DMS79 treated with DMSO at 0.1 percent for 48 hours (cell line): ENCODE data around the gene SEC16A.

Experiments used
- DNase-seq: peaks from one replicate; lab custom pipeline; 2025; lab: John Stamatoyannopoulos, UW

SEC16A gene

DNA sequence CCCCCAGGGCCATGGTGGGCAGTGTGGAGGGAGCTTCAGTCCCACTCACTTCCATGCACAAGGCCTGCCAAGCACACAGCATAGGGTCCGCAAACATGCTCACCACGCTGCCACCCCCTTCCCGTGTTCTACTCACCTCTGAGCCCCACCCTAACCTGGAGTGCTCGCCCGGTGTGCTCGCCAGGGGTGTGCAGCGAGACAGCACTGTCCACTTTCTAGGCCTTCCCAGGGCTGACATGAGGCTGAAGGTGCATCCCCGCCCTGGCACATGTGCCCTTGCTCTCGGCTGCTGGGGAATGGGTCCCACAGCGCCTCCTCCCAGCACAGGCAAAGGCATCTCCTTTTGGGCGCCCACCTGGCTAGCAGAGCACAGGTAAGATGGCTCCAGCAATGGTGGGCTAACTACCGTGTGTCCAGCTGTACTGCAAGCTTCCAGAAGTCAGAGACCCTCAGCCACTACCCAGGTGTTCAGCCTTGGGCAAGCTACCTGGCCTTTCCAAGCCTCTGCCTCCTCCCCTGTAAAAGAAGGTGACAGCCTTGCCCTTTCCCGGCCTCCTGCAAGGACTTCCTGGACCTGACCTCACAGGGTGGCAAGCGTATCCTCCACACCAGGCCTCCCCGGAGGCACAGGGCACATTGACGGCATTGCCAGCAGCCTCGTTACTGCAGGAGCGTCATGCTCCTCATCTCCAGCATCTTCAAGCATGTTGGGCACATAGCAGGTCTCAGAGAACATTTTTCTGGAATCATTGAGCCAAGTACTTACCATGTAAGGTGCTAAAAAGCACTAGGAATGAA is 4.2 kb upstream of the SEC16A start:
- DNase-seq: no peak

DNA sequence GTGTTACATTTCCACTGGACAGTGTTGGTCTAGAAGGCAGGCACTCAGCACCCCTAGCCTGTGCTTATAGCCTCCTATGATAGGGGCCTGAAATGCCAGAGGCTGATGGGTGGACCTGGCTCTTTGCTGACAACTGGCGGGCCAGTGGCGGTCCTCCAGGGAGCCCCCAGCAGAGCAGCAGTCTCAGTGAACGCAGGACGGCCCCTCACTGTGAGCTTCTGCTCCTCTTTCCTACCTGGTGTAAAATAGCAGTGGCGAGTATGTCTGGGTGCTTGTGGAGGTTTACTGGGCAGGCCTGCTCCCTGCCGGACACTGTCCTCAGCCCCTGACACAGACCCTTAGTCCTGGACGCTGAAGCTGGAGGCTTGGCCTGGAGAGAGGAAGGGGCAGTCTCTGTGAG is 3.3 kb upstream of the SEC16A start:
- DNase-seq: no peak

DNA sequence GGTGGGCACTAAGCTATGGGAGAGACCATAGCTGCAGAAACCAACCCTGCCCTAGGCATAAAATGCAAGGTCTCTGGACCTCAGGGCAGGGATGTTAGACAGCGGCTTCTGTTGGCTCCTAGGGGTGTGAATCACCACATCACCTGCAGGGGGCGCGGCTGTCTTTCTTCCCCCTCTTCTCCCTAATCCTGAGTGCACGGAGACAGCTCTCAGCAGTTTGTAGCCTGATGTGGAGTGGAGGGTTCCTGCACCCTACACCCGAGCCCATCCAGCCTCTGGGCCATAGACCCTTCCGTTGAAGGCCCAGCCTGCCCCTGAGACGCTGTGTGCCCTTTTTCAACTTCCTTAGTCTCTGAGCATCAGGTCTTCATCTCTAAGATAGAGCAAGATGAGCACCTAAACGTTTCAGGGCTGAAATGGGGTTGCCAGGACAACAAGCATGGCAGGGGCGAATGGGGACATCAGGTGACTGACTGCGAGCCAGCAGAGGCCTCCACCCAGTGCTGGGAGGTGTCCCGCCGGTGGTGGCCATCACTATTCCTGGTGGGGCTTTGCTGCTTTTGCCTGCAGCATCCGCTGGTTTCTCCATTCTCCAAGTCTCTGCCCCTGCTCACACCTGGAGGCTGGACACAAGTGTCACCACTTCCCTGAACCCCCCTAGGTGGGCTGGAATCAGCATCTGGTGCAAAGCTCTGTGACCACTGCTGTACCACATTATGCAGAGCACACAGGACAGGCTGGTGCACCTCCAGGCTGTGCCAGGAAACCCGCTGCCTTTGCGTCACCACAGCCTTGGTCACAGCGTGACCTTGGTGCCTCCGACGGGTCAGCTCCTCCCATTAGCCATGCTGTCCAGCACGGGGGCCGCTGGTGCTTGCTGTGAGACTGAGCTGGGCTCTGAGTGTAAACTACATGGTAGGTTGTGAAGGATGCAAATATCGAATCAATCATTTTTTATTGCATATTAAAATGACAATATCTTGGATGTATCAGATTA is 2.5 kb upstream of the SEC16A start:
- DNase-seq: peak; percentile 74

DNA sequence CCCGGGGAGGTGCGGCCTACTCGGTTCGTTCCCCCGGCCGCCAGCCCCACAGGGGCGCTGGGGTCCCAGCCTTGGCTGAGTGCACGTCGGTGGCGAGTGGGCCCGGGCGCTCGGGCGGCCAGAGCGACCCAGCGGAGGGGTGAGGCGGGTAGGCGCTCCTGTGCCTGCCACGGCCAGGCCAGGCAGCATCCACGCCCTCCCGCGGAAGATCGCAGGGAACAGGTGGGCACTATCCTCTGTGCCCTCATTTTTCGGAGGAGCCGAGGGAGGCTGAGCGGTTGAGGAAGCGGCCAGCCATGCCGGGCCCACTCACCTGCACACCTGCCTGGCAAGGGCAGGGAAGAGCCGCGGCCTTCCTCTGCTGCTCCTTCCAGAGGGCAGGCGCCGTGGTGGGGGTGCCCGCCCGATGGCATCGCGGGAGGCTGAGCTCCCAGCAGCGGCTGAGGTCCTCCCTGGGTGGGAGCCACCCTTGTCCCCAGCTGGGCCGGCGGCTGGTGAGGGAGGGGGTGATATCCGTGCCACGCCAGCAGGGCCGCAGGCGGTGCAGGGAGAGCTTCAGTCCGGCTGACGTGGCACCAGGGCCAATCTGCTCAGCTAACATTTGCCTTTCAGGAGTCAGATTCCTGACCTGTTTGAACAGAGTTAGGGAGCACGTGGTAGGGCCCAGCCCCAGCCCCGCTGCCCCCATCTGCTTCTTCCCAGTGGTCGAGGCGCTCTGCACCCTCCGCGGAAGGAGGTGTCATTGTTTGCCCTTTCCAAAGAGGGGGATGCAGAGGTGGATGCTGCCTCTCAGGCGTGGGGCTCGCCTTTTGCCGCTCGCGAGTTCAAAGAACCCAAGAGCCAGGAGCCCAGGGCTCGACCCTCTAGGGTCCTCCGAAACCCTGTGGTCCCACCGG is 1.6 kb upstream of the SEC16A start:
- peak; percentile 7 for DNase-seq

DNA sequence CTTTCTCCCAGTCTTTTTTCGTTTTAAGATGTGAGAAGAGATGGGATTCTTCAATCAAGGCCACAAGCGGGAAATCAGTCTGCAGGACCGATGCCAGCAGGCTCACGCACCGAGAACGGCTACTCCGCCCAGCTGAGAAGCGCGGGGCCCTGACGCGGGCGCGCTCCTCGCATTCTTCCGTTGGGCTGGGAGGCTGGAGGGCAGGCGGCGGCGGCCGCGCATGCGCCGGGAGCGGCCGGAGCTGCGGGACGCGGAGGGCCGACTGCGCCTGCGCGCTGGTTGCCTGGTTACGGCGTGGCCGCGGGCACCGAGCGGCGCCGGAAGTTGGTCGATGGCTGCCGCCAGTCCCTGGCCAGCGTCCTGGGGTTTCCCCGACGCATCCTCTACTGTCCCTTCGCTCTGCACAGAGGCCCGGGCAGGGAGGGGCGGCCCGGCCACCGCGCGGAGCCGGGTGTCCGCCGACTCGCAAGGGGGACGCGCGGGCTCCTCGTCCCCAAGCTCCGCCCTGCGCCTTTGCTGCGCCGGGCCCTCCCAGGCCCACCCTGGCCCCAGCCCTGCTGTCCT is 831 bp upstream of the SEC16A start:
- DNase-seq: peak; percentile 88

DNA sequence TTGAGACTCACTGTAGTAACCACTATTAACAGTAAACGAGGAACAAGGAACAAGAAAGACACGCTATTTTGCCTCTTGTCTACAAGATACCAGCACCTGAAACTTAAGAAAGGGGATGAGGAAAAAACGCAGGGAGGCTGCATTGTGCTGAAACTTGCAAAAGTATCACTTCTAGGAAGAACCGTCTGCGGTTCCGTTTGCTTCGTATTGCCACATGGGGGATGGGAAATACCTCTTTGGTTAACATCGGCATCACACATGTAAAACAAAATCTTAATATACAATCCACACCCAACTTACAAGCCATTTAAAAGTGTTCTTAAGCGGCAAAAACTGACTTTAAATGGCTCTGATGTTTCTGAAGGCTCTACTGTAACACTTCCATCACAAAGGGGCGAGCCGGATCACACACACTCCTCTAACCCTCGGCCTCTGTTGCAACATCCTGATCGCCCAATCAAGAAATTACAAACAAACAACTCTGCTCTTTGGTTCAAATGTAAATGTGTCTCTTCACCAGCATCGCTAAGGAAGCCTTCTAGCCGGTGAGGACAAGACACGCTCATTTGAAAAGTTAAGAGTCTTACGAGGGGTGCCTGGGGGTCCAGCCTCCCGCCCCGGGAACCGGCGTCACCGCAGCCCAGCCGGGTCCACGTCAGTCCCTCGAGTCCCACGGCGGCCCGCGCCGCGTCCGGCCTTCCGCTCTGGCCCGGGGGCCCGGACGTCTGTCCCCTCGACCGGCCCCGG is 621 bp downstream of the SEC16A start:
- DNase-seq: peak; percentile 5

DNA sequence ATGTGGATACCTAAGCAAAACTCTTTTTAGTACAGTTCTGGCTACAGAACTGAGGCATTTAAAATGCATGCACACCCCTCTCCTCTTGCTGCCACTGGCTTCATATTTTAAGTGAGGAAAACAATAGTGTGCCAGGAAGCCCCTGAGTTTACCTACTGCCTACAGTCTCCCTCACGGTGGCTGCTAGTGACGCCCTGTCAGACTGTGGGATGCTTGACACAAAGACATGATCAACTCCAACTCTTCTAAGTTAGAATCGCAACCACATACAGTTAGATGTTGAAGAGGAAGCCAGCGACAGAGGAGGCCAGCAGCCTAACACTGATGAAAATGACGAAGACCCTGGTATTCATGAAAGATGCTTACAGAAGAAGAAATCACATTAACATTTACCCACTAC is 1.3 kb downstream of the SEC16A start:
- DNase-seq: no peak

DNA sequence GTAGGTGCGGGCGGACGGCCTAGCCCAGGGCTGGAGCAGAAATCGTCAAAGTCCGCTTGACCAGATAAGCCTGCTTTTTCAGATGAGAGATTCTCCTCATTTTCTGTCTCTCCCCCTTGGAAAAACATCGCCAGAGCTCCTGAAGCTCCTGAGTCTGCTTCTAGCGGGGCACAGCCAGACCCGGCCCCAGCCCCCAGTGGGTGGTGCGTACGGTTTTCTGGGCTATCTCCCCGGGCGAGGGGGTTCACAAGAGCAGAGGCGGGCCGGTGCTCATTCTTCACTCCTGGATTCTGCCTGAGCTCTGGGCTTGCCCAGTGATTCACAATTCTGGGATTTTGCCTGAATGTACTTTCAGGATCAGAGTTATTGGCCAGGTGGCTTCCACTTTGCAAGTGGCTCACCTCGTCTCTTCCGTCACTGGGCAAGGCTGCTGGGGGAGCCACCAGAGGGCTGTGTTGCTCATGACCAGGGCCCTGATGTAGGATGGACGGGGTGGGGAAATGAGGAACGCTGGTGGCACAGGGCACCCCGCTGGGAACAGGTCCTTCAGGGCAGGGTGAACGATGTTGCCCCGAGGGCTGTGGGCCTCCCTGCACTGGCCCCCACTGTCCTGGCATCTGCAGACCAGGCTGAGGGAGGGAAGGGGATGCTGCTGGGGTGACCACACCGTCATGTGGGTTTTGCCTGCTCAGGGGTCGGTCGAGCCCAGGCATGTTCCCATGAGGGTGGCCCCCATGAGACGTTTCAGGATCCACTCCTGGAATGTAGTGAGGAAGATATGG is 6.3 kb downstream of the SEC16A start:
- no peak for DNase-seq

DNA sequence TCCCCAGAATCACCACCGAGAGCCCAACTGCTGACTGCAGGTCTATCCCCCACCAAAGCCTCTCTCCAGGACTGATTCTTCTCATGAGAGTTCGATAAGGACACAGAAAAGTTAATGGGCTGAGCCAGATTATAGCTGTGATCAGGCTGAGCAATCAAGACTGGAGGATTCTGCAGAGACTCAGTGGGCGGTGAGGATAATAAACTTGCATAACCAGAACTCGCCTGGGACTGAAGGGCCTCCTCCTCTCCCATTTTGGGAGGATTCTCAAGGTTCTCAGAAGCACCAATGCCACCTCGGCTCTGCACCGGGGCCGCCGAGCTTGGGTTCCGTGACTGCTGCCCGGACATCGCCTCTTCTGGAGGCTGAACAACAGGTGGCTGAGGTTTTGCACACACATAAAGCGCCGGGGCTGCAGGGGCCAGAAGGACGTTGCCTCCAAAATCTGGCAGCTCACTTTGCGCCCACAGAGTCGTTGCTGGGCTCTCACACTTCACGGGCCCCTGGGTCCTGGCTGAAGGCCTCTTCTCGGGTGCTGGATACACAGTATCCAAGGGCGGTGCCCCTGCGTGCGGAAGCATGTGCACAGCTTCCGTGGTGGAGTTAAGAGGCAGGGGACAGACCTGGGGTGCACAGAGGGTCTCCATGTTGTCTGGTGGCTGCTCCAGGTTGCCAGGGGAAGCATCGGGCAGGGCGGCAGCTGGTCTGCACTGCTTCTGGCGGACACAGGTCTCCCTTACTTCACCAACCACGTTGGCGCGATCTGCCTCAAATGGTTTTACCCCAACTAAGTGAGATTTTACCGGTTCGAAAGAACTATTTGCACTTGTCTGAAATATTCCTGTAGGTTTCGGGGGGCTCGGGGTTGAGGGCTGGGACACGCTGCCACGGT is 7.6 kb downstream of the SEC16A start:
- no peak for DNase-seq

DNA sequence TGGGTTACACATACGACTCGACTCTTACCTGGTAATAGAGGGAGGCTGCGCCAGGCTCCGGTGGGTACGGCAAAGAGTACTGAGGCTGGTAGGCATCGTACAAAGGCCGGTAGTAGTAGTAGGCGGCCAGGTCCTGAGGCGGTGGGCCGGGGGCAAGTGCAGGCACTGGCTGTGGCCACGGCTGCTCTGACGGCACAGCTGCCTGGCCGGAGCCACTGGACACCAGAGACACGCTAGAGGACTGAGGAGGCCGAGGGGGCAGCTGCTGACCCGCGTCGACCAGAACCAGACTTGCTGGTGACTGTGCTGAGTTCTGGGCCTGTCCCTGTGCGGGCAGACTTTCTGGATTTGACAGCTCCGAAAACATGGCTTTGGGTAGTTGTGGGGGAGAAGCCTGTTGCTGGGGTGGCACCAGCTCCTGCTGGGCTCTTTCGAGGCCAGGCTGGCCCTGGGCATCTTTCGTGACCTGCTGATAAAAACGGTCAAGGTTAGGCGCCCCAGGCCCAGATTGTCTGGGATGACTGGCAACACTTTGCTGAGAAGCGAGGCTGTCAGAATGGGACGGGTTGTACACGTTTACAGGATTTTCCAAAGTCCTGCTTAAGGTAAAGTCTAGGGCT is 8.7 kb downstream of the SEC16A start:
- DNase-seq: no peak

DNA sequence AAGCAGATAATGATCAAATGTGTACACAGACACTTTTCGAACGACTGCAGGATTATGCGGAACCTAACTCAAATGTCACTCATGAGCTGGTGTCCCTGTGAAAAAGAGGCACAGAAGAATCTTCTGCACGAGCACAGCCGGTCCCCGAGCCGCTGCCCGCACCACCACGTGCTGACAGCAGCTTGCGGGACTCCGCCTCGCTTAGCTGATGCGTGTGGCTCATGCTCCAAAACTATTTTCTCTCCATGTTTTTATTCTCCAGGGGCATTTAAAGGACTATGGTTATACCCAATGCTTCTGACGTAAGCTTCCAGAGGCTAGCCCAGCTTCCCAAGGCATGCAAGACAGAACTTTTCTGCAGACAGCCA is 9.5 kb downstream of the SEC16A start:
- no peak for DNase-seq

DNA sequence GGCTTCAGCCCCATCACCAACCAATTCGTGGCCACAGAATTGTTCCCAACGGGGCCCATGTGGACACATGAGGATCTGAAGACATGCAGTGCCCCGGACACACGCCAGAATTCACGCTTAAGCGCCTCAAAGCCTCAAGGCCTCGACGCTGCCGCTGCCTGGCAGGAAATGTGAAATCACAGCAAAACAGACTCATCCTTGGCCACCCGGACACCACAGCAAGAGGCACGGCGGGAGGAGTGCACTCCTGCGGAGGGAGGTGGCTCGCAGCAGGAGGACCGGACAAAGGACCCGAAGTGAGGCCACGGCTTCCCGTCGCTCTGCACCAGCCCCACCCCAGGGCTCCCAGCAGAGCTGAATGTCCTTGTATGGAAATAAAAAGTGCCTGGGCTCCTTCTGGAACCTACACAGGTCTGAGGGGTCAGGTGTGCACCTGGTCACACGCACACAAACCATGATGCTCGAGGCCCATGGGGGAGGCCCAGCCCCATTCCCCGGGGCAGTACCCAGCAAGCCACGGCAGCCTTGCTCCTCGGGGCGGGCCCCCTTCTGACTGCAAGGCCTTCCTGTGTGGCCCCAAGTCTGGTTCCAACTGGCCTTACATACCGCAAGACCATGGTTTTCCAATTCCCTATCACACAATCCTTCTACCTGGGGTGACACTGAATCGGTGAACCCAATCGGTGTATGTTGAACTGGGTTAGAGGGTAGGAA is 10.0 kb downstream of the SEC16A start:
- no peak for DNase-seq

DNA sequence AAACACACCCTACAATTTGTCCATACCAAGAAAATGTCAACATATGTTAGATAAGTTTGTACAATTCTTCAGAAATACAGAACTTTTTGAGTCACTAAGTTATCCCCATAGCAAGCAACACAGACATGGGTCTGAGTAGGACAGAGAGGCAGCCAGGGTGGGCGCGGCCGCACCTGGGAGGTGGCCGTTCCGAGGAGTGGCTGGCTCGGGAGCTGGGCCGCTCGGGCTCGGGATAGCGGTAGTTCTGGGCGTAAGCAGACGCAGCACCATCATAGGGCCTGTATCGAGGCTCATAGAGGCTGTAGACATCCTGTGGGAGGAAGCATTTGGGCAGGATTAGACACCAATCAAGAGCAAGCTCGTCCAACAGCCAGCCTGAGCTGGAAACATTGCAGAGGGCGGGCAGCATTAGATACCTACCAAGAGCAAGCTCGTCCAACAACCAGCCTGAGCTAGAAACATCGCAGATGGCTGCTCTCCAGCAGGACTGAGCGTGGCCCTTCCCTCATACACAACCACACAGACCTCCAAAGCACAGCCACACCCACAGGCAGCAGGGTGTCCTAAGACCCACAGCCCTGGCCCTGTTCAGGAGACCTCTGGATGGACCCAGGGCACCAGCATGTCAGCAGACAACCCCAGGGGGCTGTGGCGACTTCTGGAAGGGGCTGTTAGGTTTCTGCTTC is 10.9 kb downstream of the SEC16A start:
- no peak for DNase-seq

DNA sequence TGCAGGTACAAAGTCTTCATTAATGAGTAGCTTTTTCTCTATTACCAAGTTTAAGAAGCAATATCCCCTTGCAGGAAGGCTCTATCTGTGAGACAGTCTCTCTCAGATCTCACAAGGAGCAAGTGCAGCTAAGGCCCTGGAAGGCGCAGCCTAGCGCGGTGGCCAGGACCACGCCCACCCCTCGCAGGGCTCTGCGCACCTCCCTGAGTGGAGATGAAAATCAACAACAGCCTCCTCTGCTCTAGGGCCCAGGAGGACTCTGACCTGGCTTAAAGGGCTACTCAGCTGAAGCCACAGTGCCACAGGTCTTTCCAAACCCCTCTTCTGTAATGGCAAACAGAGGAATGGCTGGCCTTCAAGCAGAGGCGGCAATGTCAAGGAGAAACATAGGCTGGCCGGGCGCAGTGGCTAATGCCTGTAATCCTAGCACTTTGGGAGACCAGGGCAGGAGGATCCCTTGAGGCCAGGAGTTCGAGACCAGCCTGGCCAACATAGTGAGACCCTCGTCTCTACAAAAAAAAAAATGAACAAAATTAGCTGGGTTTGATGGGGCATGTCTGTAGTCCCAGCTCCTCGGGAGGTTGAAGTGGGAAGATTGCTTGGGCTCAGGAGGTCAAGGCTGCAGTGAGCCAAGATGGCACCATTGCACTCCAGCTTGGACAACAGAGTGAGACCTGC is 11.9 kb downstream of the SEC16A start:
- no peak for DNase-seq

DNA sequence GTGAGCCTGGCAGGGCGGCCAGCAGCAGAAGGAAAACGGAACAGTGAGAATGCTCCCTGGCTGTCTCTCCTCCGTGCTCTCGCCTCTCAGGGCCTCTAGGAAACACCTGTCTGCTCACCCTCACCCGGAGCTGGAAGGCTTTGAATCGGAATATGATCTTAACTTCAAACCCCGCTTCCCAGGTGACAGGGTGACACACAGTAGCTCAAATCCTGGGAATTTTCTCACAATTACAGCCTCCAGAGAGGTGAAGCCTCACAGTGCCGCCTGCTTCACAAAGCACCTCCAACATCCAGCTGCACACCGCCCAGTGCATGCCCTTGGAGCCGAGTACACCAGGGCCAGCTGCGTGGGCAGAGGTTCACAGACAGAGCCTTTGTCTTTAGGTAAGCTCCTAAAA is 12.5 kb downstream of the SEC16A start:
- DNase-seq: no peak

DNA sequence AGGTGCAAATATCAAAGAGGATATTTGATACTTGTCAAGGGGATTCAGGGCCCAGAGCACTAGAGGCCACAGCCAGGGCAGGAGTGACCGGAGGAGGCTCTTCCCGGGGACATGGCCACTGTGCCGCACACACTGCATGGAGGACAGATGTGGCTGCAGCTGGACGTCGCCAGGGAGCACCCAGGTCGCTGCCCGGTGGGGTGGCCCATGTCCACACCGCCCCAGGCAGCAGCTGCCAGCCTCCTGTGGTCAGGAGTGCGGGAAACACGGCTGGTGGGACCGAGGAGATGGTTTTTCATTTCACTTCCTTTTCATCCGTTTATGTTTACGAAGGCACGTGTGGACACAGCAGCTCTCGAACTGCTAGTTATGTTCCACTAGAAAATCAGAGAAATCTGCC is 15.1 kb downstream of the SEC16A start:
- DNase-seq: no peak

DNA sequence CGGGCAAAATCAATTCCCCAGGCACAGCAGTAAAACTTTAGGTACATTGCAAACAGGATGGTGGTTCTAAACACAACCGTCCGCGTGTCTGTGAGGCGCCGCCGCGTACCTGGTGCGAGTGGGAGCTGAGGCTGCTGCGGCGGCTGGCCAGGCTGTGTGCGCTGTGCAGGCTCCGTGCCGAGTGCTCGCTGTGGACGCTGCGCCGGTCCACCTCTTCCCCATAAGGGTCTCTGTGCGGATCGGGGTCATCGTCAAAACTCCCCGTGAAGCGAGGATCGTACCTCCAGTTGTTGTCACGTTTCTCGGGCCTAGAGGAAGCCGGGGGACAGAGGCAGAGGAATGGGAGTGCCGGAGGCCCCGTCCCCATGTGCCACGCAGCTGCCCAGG is 16.7 kb downstream of the SEC16A start:
- no peak for DNase-seq
